Liver (tissue), 9 donors: ENCODE measurements around the gene MGRN1. TPM values are rescaled to one million over a fixed set of nuclear protein-coding genes. Genes with fewer than 3 reads are reported as not detected.

Experiments
- DNase-seq: peaks from one replicate; pipeline ENCODE4 v3.0.0-alpha.2; 2017; ENCODE audit warnings: low spot score
- H3K27ac ChIP-seq, 2 donors: one replicate each; pipeline ENCODE4 v1.7.0; 2013; ENCODE audit warnings: inconsistent platforms in 2 of 2, low read length in 2 of 2, control low read depth in 1 of 2, low read depth in 1 of 2, mild to moderate bottlenecking in 1 of 2
- H3K27me3 ChIP-seq, 4 donors: one replicate each; pipeline versions ENCODE4 v1.6.1 to v1.7.0; 2013; ENCODE audit warnings: low read length in 3 of 4, inconsistent platforms in 1 of 4, mild to moderate bottlenecking in 1 of 4, moderate library complexity in 1 of 4; ENCODE audit not compliant: control insufficient read depth in 4 of 4, insufficient read depth in 4 of 4
- H3K36me3 ChIP-seq, 4 donors: one replicate each; pipeline versions ENCODE4 v1.6.1 to v1.7.0; 2013; ENCODE audit warnings: low read length in 3 of 4, mild to moderate bottlenecking in 3 of 4, low read depth in 1 of 4, moderate library complexity in 1 of 4; ENCODE audit not compliant: control insufficient read depth in 4 of 4, insufficient read depth in 3 of 4
- H3K4me1 ChIP-seq, 4 donors: one replicate each; pipeline versions ENCODE4 v1.6.1 to v1.7.0; 2013; ENCODE audit warnings: low read length in 3 of 4, mild to moderate bottlenecking in 3 of 4, moderate library complexity in 1 of 4; ENCODE audit not compliant: control insufficient read depth in 4 of 4, insufficient read depth in 4 of 4
- H3K4me3 ChIP-seq, 3 donors: one replicate each; pipeline versions ENCODE4 v1.6.1 to v1.7.0; 2013; ENCODE audit warnings: low read length in 3 of 3, control low read depth in 1 of 3, low read depth in 1 of 3, mild to moderate bottlenecking in 1 of 3
- H3K9ac ChIP-seq, 2 donors: one replicate each; pipeline ENCODE4 v1.7.0; 2013; ENCODE audit warnings: low read length in 2 of 2, mild to moderate bottlenecking in 2 of 2, moderate library complexity in 2 of 2, control low read depth in 1 of 2, low read depth in 1 of 2
- H3K9me3 ChIP-seq, 4 donors: one replicate each; pipeline versions ENCODE4 v1.6.1 to v1.7.0; 2013; ENCODE audit warnings: low read length in 3 of 4; ENCODE audit not compliant: control insufficient read depth in 4 of 4
- EGR1 ChIP-seq, 2 donors: IDR thresholded peaks; 2 replicates each; pipeline ENCODE4 v1.6.1; 2016 to 2018; ENCODE audit warnings: antibody characterized with exemption in 2 of 2, low read depth in 2 of 2
- FOXA1 ChIP-seq: IDR thresholded peaks from 2 replicates; pipeline ENCODE4 v1.6.1; 2016; ENCODE audit warnings: antibody characterized with exemption
- GABPA ChIP-seq, 2 donors: IDR thresholded peaks in 1 of 2; conservative IDR thresholded peaks in 1 of 2; 2 replicates each; pipeline ENCODE4 v1.6.1; 2016; ENCODE audit warnings: antibody characterized with exemption in 2 of 2, mild to moderate bottlenecking in 1 of 2, moderate library complexity in 1 of 2
- HNF4A ChIP-seq, 2 donors: conservative IDR thresholded peaks; 2 replicates each; pipeline ENCODE4 v1.6.1; 2016; ENCODE audit warnings: antibody characterized with exemption in 2 of 2, mild to moderate bottlenecking in 2 of 2
- HNF4G ChIP-seq: IDR thresholded peaks from 2 replicates; pipeline ENCODE4 v1.6.1; 2016; ENCODE audit warnings: antibody characterized with exemption
- JUND ChIP-seq, 2 donors: IDR thresholded peaks; 2 replicates each; pipeline ENCODE4 v1.6.1; 2016; ENCODE audit warnings: antibody characterized with exemption in 2 of 2
- NR2F2 ChIP-seq: IDR thresholded peaks from 2 replicates; pipeline ENCODE4 v1.6.1; 2016; ENCODE audit warnings: antibody characterized with exemption
- RAD21 ChIP-seq, 2 donors: IDR thresholded peaks; 2 replicates each; pipeline ENCODE4 v1.6.1; 2016; ENCODE audit warnings: antibody characterized with exemption in 2 of 2, mild to moderate bottlenecking in 2 of 2
- RXRA ChIP-seq, 2 donors: IDR thresholded peaks; 2 replicates each; pipeline ENCODE4 v1.6.1; 2017 to 2018; ENCODE audit warnings: antibody characterized with exemption in 2 of 2, mild to moderate bottlenecking in 1 of 2
- SP1 ChIP-seq: IDR thresholded peaks from 2 replicates; pipeline ENCODE4 v1.6.1; 2018; ENCODE audit warnings: antibody characterized with exemption, mild to moderate bottlenecking
- TAF1 ChIP-seq: conservative IDR thresholded peaks from 2 replicates; pipeline ENCODE4 v1.6.1; 2016; ENCODE audit warnings: antibody characterized with exemption, mild to moderate bottlenecking
- YY1 ChIP-seq: IDR thresholded peaks from 2 replicates; pipeline ENCODE4 v1.6.1; 2016; ENCODE audit warnings: antibody characterized with exemption, mild to moderate bottlenecking
- WGBS: extraction: QIAGEN DNeasy Blood & Tissue Kit; methylation state at CpG from one replicate; pipeline ENCODE4 v1.1.7; 2013; 5-methylcytosine and 5-hydroxymethylcytosine counted together
- polyA plus RNA-seq, 2 donors: library from polyadenylated mRNA; stranded (reverse) in 1 of 2; unstranded in 1 of 2; fragments of 200-250 nt in 1 of 2; fragments of >200 nt in 1 of 2; fragmentation: Nextera tagmentation in 1 of 2; extraction: Ambion mirVana in 1 of 2; gene quantifications; one replicate each; pipeline versions ENCODE4 v1.2.1 to v1.2.3, GENCODE V29; 2013 to 2015
- total RNA-seq, 2 donors: library from RNA; depleted of rRNA; stranded (reverse); fragments of >200 nt; gene quantifications; one replicate each; pipeline ENCODE4 v1.2.3, GENCODE V29; 2014
- TF ChIP-seq, protein P1 (sequence below): IDR thresholded peaks from 2 replicates; pipeline ENCODE4 v1.6.1; 2016; ENCODE audit warnings: antibody characterized with exemption
- TF ChIP-seq, protein P2 (sequence below): IDR thresholded peaks from 2 replicates; pipeline ENCODE4 v1.6.1; 2016; ENCODE audit warnings: antibody characterized with exemption
- TF ChIP-seq, protein P3 (sequence below): fragments of 150-350 bp; IDR thresholded peaks from 2 replicates; pipeline ENCODE4 v1.5.1; 2017; ENCODE audit warnings: improper control_type of control experiment, low read depth, low read length; ENCODE audit not compliant: missing input control
- TF ChIP-seq, protein P4 (sequence below): IDR thresholded peaks from 2 replicates; pipeline ENCODE4 v1.6.1; 2016; ENCODE audit warnings: antibody characterized with exemption, mild to moderate bottlenecking
- TF ChIP-seq, protein P5 (sequence below): IDR thresholded peaks from 2 replicates; pipeline ENCODE4 v1.6.1; 2016; ENCODE audit warnings: antibody characterized with exemption
- donor health status: healthy.
- donor health status: healthy.
- donor health status: healthy.
- donor health status: healthy.
- donor health status: healthy.

The MGRN1 gene
- total and polyA plus RNA-seq, 4 donors: 15.9 to 35.7 (median 25.9) TPM

DNA sequence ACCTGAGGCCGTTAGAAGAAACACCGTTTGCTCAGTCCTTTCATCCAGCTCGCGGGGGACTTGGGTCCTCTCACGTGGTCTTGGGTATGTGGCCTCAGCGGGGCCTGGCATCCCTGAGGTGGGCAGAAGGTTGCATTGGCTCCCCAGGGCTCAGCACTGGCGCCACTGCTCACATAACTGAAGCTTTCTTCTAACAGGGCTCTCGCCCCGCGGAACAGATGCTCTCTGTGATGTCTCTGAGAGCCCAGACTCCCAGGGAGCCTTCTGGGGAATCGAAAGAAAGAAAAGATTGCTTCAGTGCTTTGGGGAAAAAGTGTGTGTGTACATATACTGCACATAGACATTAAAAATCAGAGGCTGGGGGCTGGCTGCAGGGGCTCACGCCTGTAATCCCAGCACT lies 10.1 kb downstream of the MGRN1 start:
- Histone ChIP-seq H3K4me3 (no peak overlapping the region), H3K4me1 (peaks cover 0 to 6% (median 0%) of the 10 kb centered on the region in 4 donors), H3K27ac (no peak overlapping the region), H3K9me3 (no peaks in the 10 kb centered on the region), H3K27me3 (no peaks in the 10 kb centered on the region), H3K9ac (no peak overlapping the region), H3K36me3 (peaks cover 0 to 11% (median 0%) of the 10 kb centered on the region in 4 donors)
- TF ChIP-seq, protein P1, sequence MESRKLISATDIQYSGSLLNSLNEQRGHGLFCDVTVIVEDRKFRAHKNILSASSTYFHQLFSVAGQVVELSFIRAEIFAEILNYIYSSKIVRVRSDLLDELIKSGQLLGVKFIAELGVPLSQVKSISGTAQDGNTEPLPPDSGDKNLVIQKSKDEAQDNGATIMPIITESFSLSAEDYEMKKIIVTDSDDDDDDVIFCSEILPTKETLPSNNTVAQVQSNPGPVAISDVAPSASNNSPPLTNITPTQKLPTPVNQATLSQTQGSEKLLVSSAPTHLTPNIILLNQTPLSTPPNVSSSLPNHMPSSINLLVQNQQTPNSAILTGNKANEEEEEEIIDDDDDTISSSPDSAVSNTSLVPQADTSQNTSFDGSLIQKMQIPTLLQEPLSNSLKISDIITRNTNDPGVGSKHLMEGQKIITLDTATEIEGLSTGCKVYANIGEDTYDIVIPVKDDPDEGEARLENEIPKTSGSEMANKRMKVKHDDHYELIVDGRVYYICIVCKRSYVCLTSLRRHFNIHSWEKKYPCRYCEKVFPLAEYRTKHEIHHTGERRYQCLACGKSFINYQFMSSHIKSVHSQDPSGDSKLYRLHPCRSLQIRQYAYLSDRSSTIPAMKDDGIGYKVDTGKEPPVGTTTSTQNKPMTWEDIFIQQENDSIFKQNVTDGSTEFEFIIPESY: no peak
- TF ChIP-seq RAD21 (IDR thresholded peaks at IDR 0.05) (no peak), SP1 (no peak), EGR1 (IDR thresholded peaks at IDR 0.05; ENCODE audit: low read depth in 2 of 2) (no peak), HNF4A (conservative IDR thresholded peaks at IDR 0.05) (no peak), HNF4G (no peak), FOXA1 (no peak), NR2F2 (no peak), GABPA (IDR thresholded peaks at IDR 0.05 in 1 of 2, conservative IDR thresholded peaks at IDR 0.05 in 1 of 2) (no peak)
- TF ChIP-seq, protein P2, sequence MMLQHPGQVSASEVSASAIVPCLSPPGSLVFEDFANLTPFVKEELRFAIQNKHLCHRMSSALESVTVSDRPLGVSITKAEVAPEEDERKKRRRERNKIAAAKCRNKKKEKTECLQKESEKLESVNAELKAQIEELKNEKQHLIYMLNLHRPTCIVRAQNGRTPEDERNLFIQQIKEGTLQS: no peak
- TF ChIP-seq, protein P3, sequence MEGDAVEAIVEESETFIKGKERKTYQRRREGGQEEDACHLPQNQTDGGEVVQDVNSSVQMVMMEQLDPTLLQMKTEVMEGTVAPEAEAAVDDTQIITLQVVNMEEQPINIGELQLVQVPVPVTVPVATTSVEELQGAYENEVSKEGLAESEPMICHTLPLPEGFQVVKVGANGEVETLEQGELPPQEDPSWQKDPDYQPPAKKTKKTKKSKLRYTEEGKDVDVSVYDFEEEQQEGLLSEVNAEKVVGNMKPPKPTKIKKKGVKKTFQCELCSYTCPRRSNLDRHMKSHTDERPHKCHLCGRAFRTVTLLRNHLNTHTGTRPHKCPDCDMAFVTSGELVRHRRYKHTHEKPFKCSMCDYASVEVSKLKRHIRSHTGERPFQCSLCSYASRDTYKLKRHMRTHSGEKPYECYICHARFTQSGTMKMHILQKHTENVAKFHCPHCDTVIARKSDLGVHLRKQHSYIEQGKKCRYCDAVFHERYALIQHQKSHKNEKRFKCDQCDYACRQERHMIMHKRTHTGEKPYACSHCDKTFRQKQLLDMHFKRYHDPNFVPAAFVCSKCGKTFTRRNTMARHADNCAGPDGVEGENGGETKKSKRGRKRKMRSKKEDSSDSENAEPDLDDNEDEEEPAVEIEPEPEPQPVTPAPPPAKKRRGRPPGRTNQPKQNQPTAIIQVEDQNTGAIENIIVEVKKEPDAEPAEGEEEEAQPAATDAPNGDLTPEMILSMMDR: no peak
- TF ChIP-seq, protein P4, sequence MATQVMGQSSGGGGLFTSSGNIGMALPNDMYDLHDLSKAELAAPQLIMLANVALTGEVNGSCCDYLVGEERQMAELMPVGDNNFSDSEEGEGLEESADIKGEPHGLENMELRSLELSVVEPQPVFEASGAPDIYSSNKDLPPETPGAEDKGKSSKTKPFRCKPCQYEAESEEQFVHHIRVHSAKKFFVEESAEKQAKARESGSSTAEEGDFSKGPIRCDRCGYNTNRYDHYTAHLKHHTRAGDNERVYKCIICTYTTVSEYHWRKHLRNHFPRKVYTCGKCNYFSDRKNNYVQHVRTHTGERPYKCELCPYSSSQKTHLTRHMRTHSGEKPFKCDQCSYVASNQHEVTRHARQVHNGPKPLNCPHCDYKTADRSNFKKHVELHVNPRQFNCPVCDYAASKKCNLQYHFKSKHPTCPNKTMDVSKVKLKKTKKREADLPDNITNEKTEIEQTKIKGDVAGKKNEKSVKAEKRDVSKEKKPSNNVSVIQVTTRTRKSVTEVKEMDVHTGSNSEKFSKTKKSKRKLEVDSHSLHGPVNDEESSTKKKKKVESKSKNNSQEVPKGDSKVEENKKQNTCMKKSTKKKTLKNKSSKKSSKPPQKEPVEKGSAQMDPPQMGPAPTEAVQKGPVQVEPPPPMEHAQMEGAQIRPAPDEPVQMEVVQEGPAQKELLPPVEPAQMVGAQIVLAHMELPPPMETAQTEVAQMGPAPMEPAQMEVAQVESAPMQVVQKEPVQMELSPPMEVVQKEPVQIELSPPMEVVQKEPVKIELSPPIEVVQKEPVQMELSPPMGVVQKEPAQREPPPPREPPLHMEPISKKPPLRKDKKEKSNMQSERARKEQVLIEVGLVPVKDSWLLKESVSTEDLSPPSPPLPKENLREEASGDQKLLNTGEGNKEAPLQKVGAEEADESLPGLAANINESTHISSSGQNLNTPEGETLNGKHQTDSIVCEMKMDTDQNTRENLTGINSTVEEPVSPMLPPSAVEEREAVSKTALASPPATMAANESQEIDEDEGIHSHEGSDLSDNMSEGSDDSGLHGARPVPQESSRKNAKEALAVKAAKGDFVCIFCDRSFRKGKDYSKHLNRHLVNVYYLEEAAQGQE: no peak
- DNase-seq: no peak
- 96% methylated on average over 12 of the region's 12 CpGs for WGBS

DNA sequence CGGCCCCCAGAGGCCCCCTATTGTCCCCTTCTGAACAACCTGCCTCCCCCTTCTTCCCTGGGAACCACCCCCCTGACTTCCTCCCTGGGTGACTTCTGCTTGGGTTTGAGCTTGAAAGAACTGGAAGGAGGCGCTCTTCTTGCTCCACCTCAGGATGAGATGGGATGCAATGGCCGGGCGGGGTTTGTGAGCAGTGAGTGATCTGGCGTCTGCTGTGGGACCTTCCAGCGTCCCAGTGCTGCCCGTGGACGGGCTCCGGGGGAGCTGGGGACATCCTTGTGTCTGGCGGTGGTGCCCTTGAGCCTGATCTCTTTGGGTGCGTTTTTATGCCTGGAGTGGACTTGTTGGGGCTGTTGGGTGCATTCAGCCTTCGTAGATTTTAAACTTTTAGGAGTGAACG lies 11.6 kb downstream of the MGRN1 start:
- Histone ChIP-seq H3K27ac (no peak overlapping the region), H3K4me1 (peaks cover 0 to 2% (median 0%) of the 10 kb centered on the region in 4 donors), H3K4me3 (no peak overlapping the region), H3K36me3 (peaks cover 0 to 11% (median 0%) of the 10 kb centered on the region in 4 donors), H3K27me3 (no peaks in the 10 kb centered on the region), H3K9me3 (no peaks in the 10 kb centered on the region), H3K9ac (no peak overlapping the region)
- WGBS: 96% methylated on average over 13 of the region's 13 CpGs
- DNase-seq: no peak
- TF ChIP-seq, protein P2: no peak
- TF ChIP-seq HNF4A (conservative IDR thresholded peaks at IDR 0.05): no peak
- TF ChIP-seq JUND (IDR thresholded peaks at IDR 0.05): no peak
- no peak for TF ChIP-seq YY1
- no peak for TF ChIP-seq SP1
- TF ChIP-seq, protein P3: no peak
- TF ChIP-seq EGR1 (IDR thresholded peaks at IDR 0.05; ENCODE audit: low read depth in 2 of 2): no peak
- TF ChIP-seq TAF1: no peak
- no peak for TF ChIP-seq RXRA (IDR thresholded peaks at IDR 0.05)
- TF ChIP-seq FOXA1: no peak
- TF ChIP-seq RAD21 (IDR thresholded peaks at IDR 0.05): no peak
- TF ChIP-seq, protein P5, sequence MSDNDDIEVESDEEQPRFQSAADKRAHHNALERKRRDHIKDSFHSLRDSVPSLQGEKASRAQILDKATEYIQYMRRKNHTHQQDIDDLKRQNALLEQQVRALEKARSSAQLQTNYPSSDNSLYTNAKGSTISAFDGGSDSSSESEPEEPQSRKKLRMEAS: no peak
- TF ChIP-seq HNF4G: no peak
- TF ChIP-seq, protein P4: no peak
- TF ChIP-seq NR2F2: no peak
